Ishikawa (cell line): Measurements from ENCODE around the gene SRC.

Experiments
- EGR1 ChIP-seq: IDR thresholded peaks from 2 replicates; pipeline ENCODE4 v1.6.1; 2012
- EP300 ChIP-seq: IDR thresholded peaks from 2 replicates; pipeline ENCODE4 v1.6.1; 2012; ENCODE audit warnings: borderline replicate concordance
- REST ChIP-seq: IDR thresholded peaks from 2 replicates; pipeline ENCODE4 v1.6.1; 2012; ENCODE audit warnings: low read depth, mild to moderate bottlenecking
- TAF1 ChIP-seq: IDR thresholded peaks from 2 replicates; pipeline ENCODE4 v1.6.1; 2012; ENCODE audit warnings: low read depth, mild to moderate bottlenecking
- TCF12 ChIP-seq: IDR thresholded peaks from 2 replicates; pipeline ENCODE4 v1.6.1; 2012; ENCODE audit warnings: low read depth

GRCh38 chr20:37372441-37372840, 26.5 kb downstream of the SRC start:
- TF ChIP-seq EGR1 = no peak
- no peak for TF ChIP-seq REST
- TF ChIP-seq TAF1 = no peak
- no peak for TF ChIP-seq EP300
- no peak for TF ChIP-seq TCF12
